Activated T-helper 17 cell treated with anti-CD3 and anti-CD28 coated beads, Interleukin-2, amount 50 U/mL, for 72 hours (primary cell): ENCODE results near the gene AQP5. TPM values are rescaled to one million over a fixed set of nuclear protein-coding genes. Genes with fewer than 3 reads are reported as not detected.

ENCODE experiments used
- ATAC-seq: fragments of 150-1000 bp; cut with Tn5 transposase; replicated peaks from 2 replicates; pipeline ENCODE4 v1.10.0; 2021; ENCODE audit warnings: mild to moderate bottlenecking, moderate library complexity
- H3K27ac Mint-ChIP-seq: one replicate; pipeline ENCODE4 v1.8.0; 2022; ENCODE audit warnings: mixed read lengths
- H3K27me3 Mint-ChIP-seq: one replicate; pipeline ENCODE4 v1.8.0; 2022; ENCODE audit warnings: mixed read lengths
- H3K36me3 Mint-ChIP-seq: one replicate; pipeline ENCODE4 v1.8.0; 2022; ENCODE audit warnings: low read depth, mild to moderate bottlenecking, mixed read lengths
- H3K4me1 Mint-ChIP-seq: one replicate; pipeline ENCODE4 v1.8.0; 2022; ENCODE audit warnings: mixed read lengths
- H3K4me3 Mint-ChIP-seq: one replicate; pipeline ENCODE4 v1.8.0; 2022; ENCODE audit warnings: mild to moderate bottlenecking, mixed read lengths
- H3K9me3 Mint-ChIP-seq: one replicate; pipeline ENCODE4 v1.8.0; 2022; ENCODE audit warnings: mixed read lengths
- total RNA-seq, 2 donors: library from RNA; stranded (reverse); gene quantifications; one replicate each; pipeline ENCODE4 v1.2.3, GENCODE V29; 2022

AQP5 gene
- total RNA-seq, 2 donors from 2014 or later, result not detected

DNA sequence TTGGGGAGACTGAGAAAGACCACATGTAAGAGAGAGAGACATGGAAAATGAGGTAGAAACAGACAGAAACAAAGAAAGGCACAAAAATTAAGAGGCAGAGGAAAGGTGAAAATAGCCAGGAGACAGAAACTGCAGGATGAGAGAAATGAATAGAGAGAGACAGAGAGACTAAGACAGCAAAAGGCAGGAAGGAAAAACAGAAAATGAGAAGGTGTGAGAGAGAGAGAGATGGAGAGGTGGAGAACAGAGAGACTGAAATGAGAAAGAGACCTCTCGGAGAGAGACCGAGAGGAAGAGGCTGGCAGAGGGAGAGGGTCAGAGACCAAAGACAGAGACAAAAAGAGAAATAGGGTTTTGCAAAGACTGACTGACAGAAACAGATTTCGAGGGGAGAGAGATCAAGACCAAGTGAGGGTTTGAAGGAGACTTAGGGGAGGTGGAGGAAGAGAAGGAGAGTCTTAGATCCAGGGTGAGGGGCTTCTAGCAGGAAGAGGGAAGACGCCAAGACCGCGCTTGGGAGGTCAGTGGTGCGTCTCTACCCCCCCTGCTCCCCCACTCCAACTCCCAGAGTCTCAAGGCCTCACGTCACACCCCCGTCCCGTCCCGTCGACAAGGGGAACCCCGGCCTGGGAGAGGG, 1.1 kb upstream of the AQP5 start:
- peaks cover 66% of the 10 kb centered on the region for H3K27me3 Mint-ChIP-seq
- peaks cover 8% of the 10 kb centered on the region for H3K4me1 Mint-ChIP-seq
- H3K36me3 Mint-ChIP-seq, result peaks cover 8% of the 10 kb centered on the region
- H3K27ac Mint-ChIP-seq, result no peak overlapping the region
- peak overlapping the region; percentile 51 for H3K4me3 Mint-ChIP-seq
- no peaks in the 10 kb centered on the region for H3K9me3 Mint-ChIP-seq
- no peak for ATAC-seq

- H3K27ac Mint-ChIP-seq, result no peak overlapping the region
These were observed 507 bp downstream of the AQP5 start for GRCh38 chr12:49961993-49962764.

GRCh38 chr12:49962861-49963765, 1.4 kb downstream of the AQP5 start:
- peaks cover 54% of the 10 kb centered on the region for H3K27me3 Mint-ChIP-seq
- H3K36me3 Mint-ChIP-seq, result peaks cover 8% of the 10 kb centered on the region
- H3K4me3 Mint-ChIP-seq, result no peak overlapping the region
- ATAC-seq, result no peak
- H3K27ac Mint-ChIP-seq, result no peak overlapping the region
- no peaks in the 10 kb centered on the region for H3K9me3 Mint-ChIP-seq
- H3K4me1 Mint-ChIP-seq, result peaks cover 8% of the 10 kb centered on the region

More at GRCh38 chr12:49961993-49962764, 507 bp downstream of the AQP5 start:
- no peak for ATAC-seq
- Mint-ChIP-seq H3K4me3 (no peak overlapping the region), H3K4me1 (peaks cover 8% of the 10 kb centered on the region), H3K27me3 (peaks cover 63% of the 10 kb centered on the region), H3K36me3 (peaks cover 8% of the 10 kb centered on the region), H3K9me3 (no peaks in the 10 kb centered on the region)

- Mint-ChIP-seq H3K4me1 (peaks cover 8% of the 10 kb centered on the region), H3K27me3 (peaks cover 43% of the 10 kb centered on the region), H3K9me3 (no peaks in the 10 kb centered on the region), H3K27ac (no peak overlapping the region), H3K4me3 (no peak overlapping the region), H3K36me3 (peaks cover 8% of the 10 kb centered on the region)
- ATAC-seq, result no peak
These were observed 2.5 kb downstream of the AQP5 start for GRCh38 chr12:49963976-49964815.

GRCh38 chr12:49964849-49965624, 3.4 kb downstream of the AQP5 start:
- H3K27ac Mint-ChIP-seq, result no peak overlapping the region
- no peaks in the 10 kb centered on the region for H3K9me3 Mint-ChIP-seq
- H3K4me1 Mint-ChIP-seq, result peaks cover 8% of the 10 kb centered on the region
- peaks cover 8% of the 10 kb centered on the region for H3K36me3 Mint-ChIP-seq
- no peak for ATAC-seq
- H3K27me3 Mint-ChIP-seq, result peaks cover 35% of the 10 kb centered on the region
- H3K4me3 Mint-ChIP-seq, result no peak overlapping the region

DNA sequence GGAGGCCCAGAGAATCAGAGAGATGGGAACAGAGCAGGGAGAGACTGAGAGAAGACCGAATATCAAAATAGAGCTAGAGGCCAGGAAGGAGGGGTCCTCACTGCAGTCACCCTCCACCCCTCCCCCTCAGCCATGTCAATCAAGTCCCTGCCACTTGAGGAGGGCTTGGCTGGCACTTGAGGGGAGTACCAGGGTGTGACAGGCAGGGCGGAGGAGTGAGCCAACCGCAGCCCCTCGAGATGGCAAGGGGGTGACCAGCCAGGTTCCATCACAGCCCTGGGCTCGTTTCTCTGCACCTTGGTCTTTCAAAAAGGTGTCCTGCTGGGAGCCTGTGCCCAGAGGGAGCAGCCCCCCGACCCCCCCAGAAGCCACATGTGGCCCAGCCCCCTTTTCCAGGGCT, 4.2 kb downstream of the AQP5 start:
- Mint-ChIP-seq H3K4me3 (no peak overlapping the region), H3K27ac (no peak overlapping the region), H3K27me3 (peaks cover 27% of the 10 kb centered on the region), H3K36me3 (peaks cover under 1% of the 10 kb centered on the region), H3K4me1 (peaks cover under 1% of the 10 kb centered on the region), H3K9me3 (no peaks in the 10 kb centered on the region)
- ATAC-seq, result no peak

GRCh38 chr12:49966511-49967041, 4.9 kb downstream of the AQP5 start:
- Mint-ChIP-seq H3K4me3 (peak overlapping the region; percentile 68), H3K36me3 (no peaks in the 10 kb centered on the region), H3K4me1 (no peaks in the 10 kb centered on the region), H3K9me3 (no peaks in the 10 kb centered on the region), H3K27me3 (peaks cover 27% of the 10 kb centered on the region), H3K27ac (no peak overlapping the region)
- no peak for ATAC-seq

- Mint-ChIP-seq H3K36me3 (no peaks in the 10 kb centered on the region), H3K27ac (no peak overlapping the region), H3K9me3 (no peaks in the 10 kb centered on the region), H3K27me3 (peaks cover 30% of the 10 kb centered on the region), H3K4me3 (peak overlapping the region; percentile 68), H3K4me1 (no peaks in the 10 kb centered on the region)
- peak; percentile 89 for ATAC-seq
These were observed 5.5 kb downstream of the AQP5 start for GRCh38 chr12:49967042-49967776.

- peaks cover 26% of the 10 kb centered on the region for H3K27me3 Mint-ChIP-seq
- no peaks in the 10 kb centered on the region for H3K9me3 Mint-ChIP-seq
- no peak for ATAC-seq
- no peak overlapping the region for H3K27ac Mint-ChIP-seq
- no peaks in the 10 kb centered on the region for H3K36me3 Mint-ChIP-seq
- H3K4me3 Mint-ChIP-seq, result peak overlapping the region; percentile 68
- no peaks in the 10 kb centered on the region for H3K4me1 Mint-ChIP-seq
These were observed 6.1 kb downstream of the AQP5 start for GRCh38 chr12:49967777-49968250.

GRCh38 chr12:49968471-49968870, 6.8 kb downstream of the AQP5 start:
- H3K36me3 Mint-ChIP-seq, result no peaks in the 10 kb centered on the region
- peaks cover 22% of the 10 kb centered on the region for H3K27me3 Mint-ChIP-seq
- no peak overlapping the region for H3K27ac Mint-ChIP-seq
- ATAC-seq, result no peak
- no peaks in the 10 kb centered on the region for H3K9me3 Mint-ChIP-seq
- H3K4me1 Mint-ChIP-seq, result no peaks in the 10 kb centered on the region
- no peak overlapping the region for H3K4me3 Mint-ChIP-seq

DNA sequence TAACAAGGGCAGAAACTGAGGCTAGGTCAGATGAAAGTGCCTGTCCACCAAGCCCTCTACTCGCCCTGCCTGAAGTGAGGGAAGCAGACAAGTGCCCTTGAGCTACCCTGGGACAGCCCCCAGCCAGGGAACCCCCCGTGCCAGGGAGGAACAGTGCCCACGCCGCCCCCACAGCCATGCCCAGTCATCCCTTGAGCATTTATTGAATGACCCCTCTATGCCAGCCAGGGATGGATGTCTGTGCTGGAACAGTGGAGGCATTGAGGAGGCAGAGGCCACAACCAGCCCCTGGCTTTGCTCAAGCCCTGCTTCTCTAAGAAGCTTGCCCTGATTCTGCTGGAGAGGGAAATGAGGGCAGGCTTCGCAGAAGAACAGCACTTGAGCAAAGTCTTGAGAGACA, 7.4 kb downstream of the AQP5 start:
- no peaks in the 10 kb centered on the region for H3K9me3 Mint-ChIP-seq
- H3K27me3 Mint-ChIP-seq, result peaks cover 17% of the 10 kb centered on the region
- no peaks in the 10 kb centered on the region for H3K36me3 Mint-ChIP-seq
- H3K27ac Mint-ChIP-seq, result no peak overlapping the region
- ATAC-seq, result no peak
- no peaks in the 10 kb centered on the region for H3K4me1 Mint-ChIP-seq
- no peak overlapping the region for H3K4me3 Mint-ChIP-seq

GRCh38 chr12:49969651-49970429, 8.2 kb downstream of the AQP5 start:
- Mint-ChIP-seq H3K9me3 (no peaks in the 10 kb centered on the region), H3K4me1 (no peaks in the 10 kb centered on the region), H3K27me3 (peaks cover 8% of the 10 kb centered on the region), H3K36me3 (no peaks in the 10 kb centered on the region), H3K4me3 (no peak overlapping the region), H3K27ac (no peak overlapping the region)
- ATAC-seq, result no peak
